Panc1 (cell line): Measurements from ENCODE around the gene MYO18A. TPM values are rescaled to one million over a fixed set of nuclear protein-coding genes. Genes with fewer than 3 reads are reported as not detected.

ENCODE experiments used
- ATAC-seq: fragments of 200-7000 bp; cut with Tn5 transposase; 2 replicates; pipeline ENCODE4 v1.9.1; 2020; ENCODE audit warnings: mild to moderate bottlenecking, moderate library complexity
- BruUV-seq: library from RNA; stranded (reverse); fragments of 400-500 nt; replicated peaks from 2 replicates; lab custom pipeline; 2021; lab: Mats Ljungman, UMichigan
- CTCF ChIA-PET: fragments of 300-600 bp; sonication (Branson Sonifier 250); formaldehyde crosslinking; loops from one replicate; lab custom pipeline; 2022; ENCODE audit warnings: antibody characterized with exemption; lab: Charles Lee
- POLR2A ChIA-PET: fragments of 300-600 bp; sonication (Branson Sonifier 250); formaldehyde crosslinking; loops from one replicate; lab custom pipeline; 2022; ENCODE audit warnings: antibody characterized with exemption; lab: Charles Lee
- DNase-seq: peaks from one replicate; pipeline ENCODE4 v3.0.0-alpha.2; 2010; ENCODE audit warnings: low read depth, low spot score
- H3K27ac ChIP-seq: 2 replicates; pipeline ENCODE4 v1.5.1; 2011; ENCODE audit warnings: mild to moderate bottlenecking, low read length, inconsistent platforms
- H3K27me3 ChIP-seq: fragments of 200-500 bp; sonication (Bioruptor generic); 2 replicates; pipeline ENCODE4 v1.6.0; 2014; ENCODE audit warnings: low read length, inconsistent platforms; ENCODE audit not compliant: control insufficient read depth, insufficient read depth
- H3K36me3 ChIP-seq: fragments of 200-500 bp; sonication (Bioruptor generic); 2 replicates; pipeline ENCODE4 v1.5.1; 2014; ENCODE audit warnings: inconsistent platforms, mild to moderate bottlenecking, low read length, moderate library complexity; ENCODE audit not compliant: control insufficient read depth, insufficient read depth
- H3K4me1 ChIP-seq: 2 replicates; pipeline ENCODE4 v1.5.1; 2011; ENCODE audit warnings: inconsistent platforms, mild to moderate bottlenecking, low read length, moderate library complexity; ENCODE audit not compliant: control insufficient read depth, insufficient read depth
- H3K4me3 ChIP-seq, 2 experiments: 2 replicates each; pipeline ENCODE4 v1.5.1; 2011 to 2012; ENCODE audit warnings: low read depth in 2 of 2, low read length in 2 of 2, mild to moderate bottlenecking in 2 of 2, inconsistent platforms in 1 of 2, moderate library complexity in 1 of 2
- H3K9me3 ChIP-seq: fragments of 200-500 bp; sonication (Bioruptor generic); 2 replicates; pipeline ENCODE4 v1.5.1; 2014; ENCODE audit warnings: low read depth, mild to moderate bottlenecking, inconsistent platforms, low read length, moderate library complexity; ENCODE audit not compliant: control insufficient read depth, insufficient read depth
- CTCF ChIP-seq: fragments of 450-650 bp; IDR thresholded peaks from 2 replicates; pipeline ENCODE4 v1.5.1; 2017; ENCODE audit warnings: mild to moderate bottlenecking
- POLR2AphosphoS5 ChIP-seq: IDR thresholded peaks from 2 replicates; pipeline ENCODE4 v1.6.1; 2012; ENCODE audit warnings: mild to moderate bottlenecking, low read depth, low read length, moderate library complexity
- REST ChIP-seq, 2 experiments: IDR thresholded peaks; 2 replicates each; pipeline ENCODE4 v1.6.1; 2011 to 2012; ENCODE audit warnings: low read depth in 2 of 2, control low read depth in 1 of 2, low read length in 1 of 2, mild to moderate bottlenecking in 1 of 2, moderate library complexity in 1 of 2; ENCODE audit not compliant: insufficient read depth in 1 of 2
- SIN3A ChIP-seq: IDR thresholded peaks from 2 replicates; pipeline ENCODE4 v1.6.1; 2012; ENCODE audit warnings: low read depth, mild to moderate bottlenecking, low read length, moderate library complexity, borderline replicate concordance; ENCODE audit not compliant: insufficient read depth
- TCF7L2 ChIP-seq: IDR thresholded peaks from 2 replicates; pipeline ENCODE4 v1.6.1; 2011; ENCODE audit warnings: mild to moderate bottlenecking, low read depth, low read length, inconsistent platforms
- in situ Hi-C: cut with HindIII; loops from 2 replicates; pipeline ENCODE4 v1.10.0; 2016; ENCODE audit warnings: low sequenced_read_pairs, low pct_unique_long_range_greater_than_20kb
- intact Hi-C: fragments of 100-400 bp; cut with micrococcal nuclease; formaldehyde crosslinking; loops from one replicate; pipeline ENCODE4 v1.10.0; 2022; ENCODE audit not compliant: unreplicated experiment
- total RNA-seq: library from RNA; stranded (reverse); gene quantifications from one replicate; pipeline ENCODE4 v1.2.1, GENCODE V29; 2021; ENCODE audit not compliant: unreplicated experiment

Gene MYO18A
- total RNA-seq, 1 experiment from 2014 or later, result 108 TPM

- POLR2A ChIA-PET, result no interaction called here
Measured at GRCh38 chr17:29038085-29038795, 142.0 kb downstream of the MYO18A start.

GRCh38 chr17:29037739-29038084, 142.5 kb downstream of the MYO18A start:
- Histone ChIP-seq H3K27ac (no peak overlapping the region), H3K9me3 (peaks cover 11% of the 10 kb centered on the region; the same call in 1 of the 2 replicates), H3K27me3 (peaks cover 18% of the 10 kb centered on the region), H3K4me1 (no peaks in the 10 kb centered on the region; the same call in 1 of the 2 replicates), H3K4me3 (no peak overlapping the region; a peak in 1 of 4 replicates), H3K36me3 (no peaks in the 10 kb centered on the region)
- in situ Hi-C loops (no loop called here), intact Hi-C loops (no loop called here)
- ChIA-PET CTCF (no interaction called here), POLR2A (interaction anchor here (0.5 kb wide), 1 partner anchor 169 kb away, joined by 4 read pairs; no protein-coding TSS in a partner anchor)
- TF ChIP-seq SIN3A (no peak), CTCF (no peak), POLR2AphosphoS5 (no peak), TCF7L2 (no peak), REST (IDR thresholded peaks at IDR 0.05; ENCODE audit: insufficient read depth in 1 of 2, low read depth in 2 of 2, low read length in 1 of 2) (no peak)
- no TSS peak for BruUV-seq
- DNase-seq (no peak), ATAC-seq (peak; percentile 48)

More at GRCh38 chr17:29038085-29038795, 142.0 kb downstream of the MYO18A start:
- no peaks in the 10 kb centered on the region for H3K36me3 ChIP-seq
- no peak overlapping the region; a peak in 1 of 4 replicates for H3K4me3 ChIP-seq
- BruUV-seq, result no TSS peak
- intact Hi-C loops, result no loop called here
- in situ Hi-C loops, result no loop called here
- TF ChIP-seq TCF7L2 (no peak), REST (IDR thresholded peaks at IDR 0.05; ENCODE audit: insufficient read depth in 1 of 2, low read depth in 2 of 2, low read length in 1 of 2) (no peak), CTCF (no peak), SIN3A (no peak), POLR2AphosphoS5 (no peak)
- no peak overlapping the region for H3K27ac ChIP-seq
- CTCF ChIA-PET, result interaction anchor here (0.6 kb wide), 1 partner anchor 74 kb away, joined by 4 read pairs; no protein-coding TSS in a partner anchor
- ATAC-seq (peak; percentile 17; the same call in 1 of the 2 replicates), DNase-seq (no peak)
- H3K4me1 ChIP-seq, result no peaks in the 10 kb centered on the region; the same call in 1 of the 2 replicates
- H3K9me3 ChIP-seq, result peaks cover 11% of the 10 kb centered on the region; the same call in 1 of the 2 replicates
- H3K27me3 ChIP-seq, result peaks cover 14% of the 10 kb centered on the region
